OCI-LY1 (cell line): Measurements from ENCODE around the gene MSH3.

ENCODE experiments used
- H2AFZ ChIP-seq: fragments of 200-600 bp; sonication (generic), shearing (Covaris generic); 2 replicates; pipeline ENCODE4 v1.6.0; 2014; ENCODE audit warnings: antibody characterized with exemption, mild to moderate bottlenecking, low read length
- H3F3A ChIP-seq: fragments of 200-600 bp; sonication (generic), shearing (Covaris generic); 2 replicates; pipeline ENCODE4 v1.6.0; 2014; ENCODE audit warnings: mild to moderate bottlenecking, antibody characterized with exemption, low read length, moderate library complexity; ENCODE audit not compliant: insufficient read depth
- H3K27ac ChIP-seq: fragments of 200-600 bp; sonication (generic); 2 replicates; pipeline ENCODE4 v1.5.1; 2014; ENCODE audit warnings: low read length, mixed run types, mild to moderate bottlenecking, low read depth; ENCODE audit not compliant: poor library complexity, severe bottlenecking
- H3K27me3 ChIP-seq: fragments of 200-600 bp; sonication (generic); 2 replicates; pipeline ENCODE4 v1.6.0; 2014; ENCODE audit warnings: antibody characterized with exemption, mild to moderate bottlenecking, low read length, moderate library complexity; ENCODE audit not compliant: insufficient read depth
- H3K36me3 ChIP-seq: fragments of 200-600 bp; sonication (generic); 2 replicates; pipeline ENCODE4 v1.6.1; 2014; ENCODE audit warnings: mild to moderate bottlenecking, antibody characterized with exemption, low read length, moderate library complexity, mixed read lengths; ENCODE audit not compliant: insufficient read depth
- H3K4me1 ChIP-seq: fragments of 200-600 bp; sonication (generic); 2 replicates; pipeline ENCODE4 v1.5.1; 2014; ENCODE audit warnings: mild to moderate bottlenecking, low read length, moderate library complexity; ENCODE audit not compliant: insufficient read depth, severe bottlenecking
- H3K4me2 ChIP-seq: fragments of 200-600 bp; sonication (generic), shearing (Covaris generic); 2 replicates; pipeline ENCODE4 v1.6.1; 2014; ENCODE audit warnings: low read length
- H3K4me3 ChIP-seq: fragments of 200-600 bp; sonication (generic); 2 replicates; pipeline ENCODE4 v1.5.1; 2014; ENCODE audit warnings: low read length, low read depth, mild to moderate bottlenecking, mixed read lengths; ENCODE audit not compliant: poor library complexity, severe bottlenecking
- H3K79me2 ChIP-seq: fragments of 200-600 bp; shearing (Covaris generic); 2 replicates; pipeline ENCODE4 v1.6.1; 2016; ENCODE audit warnings: mixed run types, low read length, mixed read lengths; ENCODE audit not compliant: insufficient read depth
- H3K9ac ChIP-seq: fragments of 200-600 bp; sonication (generic), shearing (Covaris generic); 2 replicates; pipeline ENCODE4 v1.6.1; 2014; ENCODE audit warnings: mild to moderate bottlenecking, low read length, mixed read lengths
- H3K9me2 ChIP-seq: fragments of 200-600 bp; sonication (generic), shearing (Covaris generic); 2 replicates; pipeline ENCODE4 v1.6.1; 2014; ENCODE audit warnings: low read depth, mild to moderate bottlenecking, low read length, mixed read lengths
- H3K9me3 ChIP-seq: fragments of 200-600 bp; shearing (Covaris generic); 2 replicates; pipeline ENCODE4 v1.6.1; 2014; ENCODE audit warnings: low read length, mixed read lengths
- H4K20me1 ChIP-seq: fragments of 200-600 bp; sonication (generic), shearing (Covaris generic); 2 replicates; pipeline ENCODE4 v1.6.0; 2016; ENCODE audit warnings: mild to moderate bottlenecking, low read length; ENCODE audit not compliant: insufficient read depth
- EZH2 ChIP-seq: fragments of 200-600 bp; sonication (generic), shearing (Covaris generic); IDR thresholded peaks from 2 replicates; pipeline ENCODE4 v1.8.0; 2017; ENCODE audit warnings: borderline replicate concordance, mixed run types, mild to moderate bottlenecking, antibody characterized with exemption, low read length, moderate library complexity, mixed read lengths
- TF ChIP-seq, protein P1 (sequence below): fragments of 200-600 bp; sonication (generic), shearing (Covaris generic); IDR thresholded peaks from 2 replicates; pipeline ENCODE4 v1.5.1; 2017; ENCODE audit warnings: mild to moderate bottlenecking, antibody characterized with exemption, low read length, moderate library complexity, mixed read lengths

Gene MSH3

DNA sequence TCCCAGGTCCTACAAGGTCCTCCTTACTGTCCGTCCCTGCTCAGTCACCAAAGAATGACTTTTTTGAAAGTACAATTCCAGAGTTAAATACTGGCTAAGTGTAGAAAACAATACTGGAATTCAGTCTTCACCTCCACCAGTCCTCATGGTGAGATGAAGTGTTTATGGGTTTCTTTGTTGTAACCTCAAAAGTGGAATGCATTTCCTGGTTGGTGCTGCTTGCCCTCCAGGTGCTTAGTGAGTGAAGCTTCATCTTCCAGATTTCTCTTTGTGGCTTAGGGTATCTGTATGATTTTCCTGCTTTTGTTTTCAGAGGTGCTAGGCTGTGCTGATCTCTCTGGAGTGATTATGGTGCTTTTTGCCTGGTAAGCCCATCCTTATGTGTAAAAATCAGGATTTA lies 49.8 kb downstream of the MSH3 start:
- no peaks in the 10 kb centered on the region for H3K79me2 ChIP-seq
- H3K9ac ChIP-seq: no peak overlapping the region
- peaks cover 5% of the 10 kb centered on the region; the same call in 1 of the 2 replicates for H3K36me3 ChIP-seq
- no peaks in the 10 kb centered on the region for H3K9me3 ChIP-seq
- peaks cover 9% of the 10 kb centered on the region for H3K4me1 ChIP-seq
- H3K27ac ChIP-seq: no peak overlapping the region
- no peak overlapping the region for H3K4me3 ChIP-seq
- H3K27me3 ChIP-seq: no peaks in the 10 kb centered on the region
- no peaks in the 10 kb centered on the region for H3F3A ChIP-seq
- TF ChIP-seq, protein P1, sequence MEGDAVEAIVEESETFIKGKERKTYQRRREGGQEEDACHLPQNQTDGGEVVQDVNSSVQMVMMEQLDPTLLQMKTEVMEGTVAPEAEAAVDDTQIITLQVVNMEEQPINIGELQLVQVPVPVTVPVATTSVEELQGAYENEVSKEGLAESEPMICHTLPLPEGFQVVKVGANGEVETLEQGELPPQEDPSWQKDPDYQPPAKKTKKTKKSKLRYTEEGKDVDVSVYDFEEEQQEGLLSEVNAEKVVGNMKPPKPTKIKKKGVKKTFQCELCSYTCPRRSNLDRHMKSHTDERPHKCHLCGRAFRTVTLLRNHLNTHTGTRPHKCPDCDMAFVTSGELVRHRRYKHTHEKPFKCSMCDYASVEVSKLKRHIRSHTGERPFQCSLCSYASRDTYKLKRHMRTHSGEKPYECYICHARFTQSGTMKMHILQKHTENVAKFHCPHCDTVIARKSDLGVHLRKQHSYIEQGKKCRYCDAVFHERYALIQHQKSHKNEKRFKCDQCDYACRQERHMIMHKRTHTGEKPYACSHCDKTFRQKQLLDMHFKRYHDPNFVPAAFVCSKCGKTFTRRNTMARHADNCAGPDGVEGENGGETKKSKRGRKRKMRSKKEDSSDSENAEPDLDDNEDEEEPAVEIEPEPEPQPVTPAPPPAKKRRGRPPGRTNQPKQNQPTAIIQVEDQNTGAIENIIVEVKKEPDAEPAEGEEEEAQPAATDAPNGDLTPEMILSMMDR: no peak
- TF ChIP-seq EZH2: no peak
- no peaks in the 10 kb centered on the region for H4K20me1 ChIP-seq
- no peaks in the 10 kb centered on the region for H3K9me2 ChIP-seq
- H3K4me2 ChIP-seq: no peak overlapping the region
- H2AFZ ChIP-seq: no peak overlapping the region

DNA sequence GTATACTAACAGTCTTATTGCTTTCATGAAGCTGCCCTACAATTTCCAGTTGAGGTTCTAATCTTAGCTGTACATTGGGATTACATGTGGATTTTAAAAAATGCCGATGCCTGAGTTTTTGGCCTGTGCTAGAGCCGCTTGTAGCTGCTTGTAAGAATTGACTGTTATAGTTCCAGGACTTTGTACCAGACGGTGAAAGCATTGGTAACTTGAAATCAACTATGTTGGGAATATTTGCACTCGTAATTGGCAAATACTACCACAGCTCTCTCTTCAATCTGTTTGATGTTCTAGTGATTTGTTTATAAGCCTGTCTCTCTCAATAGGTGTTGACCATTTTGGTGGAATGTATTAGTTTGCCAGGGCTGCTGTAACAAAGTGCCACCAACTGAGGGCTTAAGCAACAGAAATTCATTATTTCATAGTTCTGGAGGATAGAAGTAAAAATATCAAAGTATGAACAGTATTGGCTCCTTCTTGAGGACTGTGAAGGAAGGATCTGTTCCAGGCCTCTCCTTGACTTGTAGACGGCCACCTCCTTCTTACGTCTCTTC lies 50.8 kb downstream of the MSH3 start:
- H2AFZ ChIP-seq: no peak overlapping the region
- H3K9me3 ChIP-seq: no peaks in the 10 kb centered on the region
- no peak overlapping the region for H3K4me2 ChIP-seq
- H3K9ac ChIP-seq: no peak overlapping the region
- H3K4me3 ChIP-seq: no peak overlapping the region
- H3K36me3 ChIP-seq: peaks cover 8% of the 10 kb centered on the region; the same call in 1 of the 2 replicates
- no peaks in the 10 kb centered on the region for H3K9me2 ChIP-seq
- no peak overlapping the region for H3K27ac ChIP-seq
- H3K27me3 ChIP-seq: no peaks in the 10 kb centered on the region
- no peaks in the 10 kb centered on the region for H4K20me1 ChIP-seq
- H3K79me2 ChIP-seq: no peaks in the 10 kb centered on the region
- no peaks in the 10 kb centered on the region for H3F3A ChIP-seq
- peaks cover 9% of the 10 kb centered on the region for H3K4me1 ChIP-seq
- TF ChIP-seq, protein P1: no peak
- no peak for TF ChIP-seq EZH2

DNA sequence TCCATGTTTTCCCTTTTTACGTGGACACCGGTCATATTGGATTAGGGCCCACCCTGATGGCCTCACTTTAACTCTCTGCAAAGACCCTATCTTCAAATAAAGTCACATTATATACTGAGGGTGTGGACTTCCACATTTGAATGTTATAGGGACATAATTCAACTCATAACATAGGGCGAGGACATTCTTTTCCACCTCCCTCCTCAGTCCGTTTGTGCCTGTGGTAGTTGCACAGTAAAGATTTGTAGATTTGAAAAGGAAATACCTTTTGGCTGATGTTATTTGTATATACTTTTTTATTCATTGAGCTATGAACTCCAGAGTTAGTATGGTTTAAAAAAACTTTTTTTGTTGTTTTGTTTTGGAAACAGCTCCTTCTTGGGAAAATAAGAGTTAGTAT lies 51.3 kb downstream of the MSH3 start:
- Histone ChIP-seq H4K20me1 (no peaks in the 10 kb centered on the region), H3K4me2 (no peak overlapping the region), H2AFZ (no peak overlapping the region), H3K9me2 (no peaks in the 10 kb centered on the region), H3K9ac (no peak overlapping the region), H3K36me3 (peaks cover 8% of the 10 kb centered on the region; the same call in 1 of the 2 replicates), H3F3A (no peaks in the 10 kb centered on the region), H3K27ac (no peak overlapping the region), H3K9me3 (no peaks in the 10 kb centered on the region), H3K27me3 (no peaks in the 10 kb centered on the region), H3K79me2 (no peaks in the 10 kb centered on the region), H3K4me3 (no peak overlapping the region), H3K4me1 (peaks cover 9% of the 10 kb centered on the region)
- no peak for TF ChIP-seq EZH2
- TF ChIP-seq, protein P1: no peak
